Liver (tissue), 9 donors: ENCODE measurements around the gene MAP3K10. TPM values are rescaled to one million over a fixed set of nuclear protein-coding genes. Genes with fewer than 3 reads are reported as not detected.

Source experiments
- DNase-seq: peaks from one replicate; pipeline ENCODE4 v3.0.0-alpha.2; 2017; ENCODE audit warnings: low spot score
- H3K27ac ChIP-seq, 2 donors: one replicate each; pipeline ENCODE4 v1.7.0; 2013; ENCODE audit warnings: inconsistent platforms in 2 of 2, low read length in 2 of 2, control low read depth in 1 of 2, low read depth in 1 of 2, mild to moderate bottlenecking in 1 of 2
- H3K27me3 ChIP-seq, 4 donors: one replicate each; pipeline versions ENCODE4 v1.6.1 to v1.7.0; 2013; ENCODE audit warnings: low read length in 3 of 4, inconsistent platforms in 1 of 4, mild to moderate bottlenecking in 1 of 4, moderate library complexity in 1 of 4; ENCODE audit not compliant: control insufficient read depth in 4 of 4, insufficient read depth in 4 of 4
- H3K36me3 ChIP-seq, 4 donors: one replicate each; pipeline versions ENCODE4 v1.6.1 to v1.7.0; 2013; ENCODE audit warnings: low read length in 3 of 4, mild to moderate bottlenecking in 3 of 4, low read depth in 1 of 4, moderate library complexity in 1 of 4; ENCODE audit not compliant: control insufficient read depth in 4 of 4, insufficient read depth in 3 of 4
- H3K4me1 ChIP-seq, 4 donors: one replicate each; pipeline versions ENCODE4 v1.6.1 to v1.7.0; 2013; ENCODE audit warnings: low read length in 3 of 4, mild to moderate bottlenecking in 3 of 4, moderate library complexity in 1 of 4; ENCODE audit not compliant: control insufficient read depth in 4 of 4, insufficient read depth in 4 of 4
- H3K4me3 ChIP-seq, 3 donors: one replicate each; pipeline versions ENCODE4 v1.6.1 to v1.7.0; 2013; ENCODE audit warnings: low read length in 3 of 3, control low read depth in 1 of 3, low read depth in 1 of 3, mild to moderate bottlenecking in 1 of 3
- H3K9ac ChIP-seq, 2 donors: one replicate each; pipeline ENCODE4 v1.7.0; 2013; ENCODE audit warnings: low read length in 2 of 2, mild to moderate bottlenecking in 2 of 2, moderate library complexity in 2 of 2, control low read depth in 1 of 2, low read depth in 1 of 2
- H3K9me3 ChIP-seq, 4 donors: one replicate each; pipeline versions ENCODE4 v1.6.1 to v1.7.0; 2013; ENCODE audit warnings: low read length in 3 of 4; ENCODE audit not compliant: control insufficient read depth in 4 of 4
- ATF3 ChIP-seq: IDR thresholded peaks from 2 replicates; pipeline ENCODE4 v1.6.1; 2016; ENCODE audit warnings: antibody characterized with exemption
- EGR1 ChIP-seq, 2 donors: IDR thresholded peaks; 2 replicates each; pipeline ENCODE4 v1.6.1; 2016 to 2018; ENCODE audit warnings: antibody characterized with exemption in 2 of 2, low read depth in 2 of 2
- FOXA1 ChIP-seq: IDR thresholded peaks from 2 replicates; pipeline ENCODE4 v1.6.1; 2016; ENCODE audit warnings: antibody characterized with exemption
- FOXA2 ChIP-seq: IDR thresholded peaks from 2 replicates; pipeline ENCODE4 v1.6.1; 2016; ENCODE audit warnings: antibody characterized with exemption
- GABPA ChIP-seq, 2 donors: IDR thresholded peaks in 1 of 2; conservative IDR thresholded peaks in 1 of 2; 2 replicates each; pipeline ENCODE4 v1.6.1; 2016; ENCODE audit warnings: antibody characterized with exemption in 2 of 2, mild to moderate bottlenecking in 1 of 2, moderate library complexity in 1 of 2
- HNF4A ChIP-seq, 2 donors: conservative IDR thresholded peaks; 2 replicates each; pipeline ENCODE4 v1.6.1; 2016; ENCODE audit warnings: antibody characterized with exemption in 2 of 2, mild to moderate bottlenecking in 2 of 2
- HNF4G ChIP-seq: IDR thresholded peaks from 2 replicates; pipeline ENCODE4 v1.6.1; 2016; ENCODE audit warnings: antibody characterized with exemption
- JUND ChIP-seq, 2 donors: IDR thresholded peaks; 2 replicates each; pipeline ENCODE4 v1.6.1; 2016; ENCODE audit warnings: antibody characterized with exemption in 2 of 2
- RAD21 ChIP-seq, 2 donors: IDR thresholded peaks; 2 replicates each; pipeline ENCODE4 v1.6.1; 2016; ENCODE audit warnings: antibody characterized with exemption in 2 of 2, mild to moderate bottlenecking in 2 of 2
- REST ChIP-seq: IDR thresholded peaks from 2 replicates; pipeline ENCODE4 v1.6.1; 2016; ENCODE audit warnings: antibody characterized with exemption, mild to moderate bottlenecking
- RXRA ChIP-seq, 2 donors: IDR thresholded peaks; 2 replicates each; pipeline ENCODE4 v1.6.1; 2017 to 2018; ENCODE audit warnings: antibody characterized with exemption in 2 of 2, mild to moderate bottlenecking in 1 of 2
- SP1 ChIP-seq: IDR thresholded peaks from 2 replicates; pipeline ENCODE4 v1.6.1; 2018; ENCODE audit warnings: antibody characterized with exemption, mild to moderate bottlenecking
- TAF1 ChIP-seq: conservative IDR thresholded peaks from 2 replicates; pipeline ENCODE4 v1.6.1; 2016; ENCODE audit warnings: antibody characterized with exemption, mild to moderate bottlenecking
- YY1 ChIP-seq: IDR thresholded peaks from 2 replicates; pipeline ENCODE4 v1.6.1; 2016; ENCODE audit warnings: antibody characterized with exemption, mild to moderate bottlenecking
- WGBS: extraction: QIAGEN DNeasy Blood & Tissue Kit; methylation state at CpG from one replicate; pipeline ENCODE4 v1.1.7; 2013; 5-methylcytosine and 5-hydroxymethylcytosine counted together
- polyA plus RNA-seq, 2 donors: library from polyadenylated mRNA; stranded (reverse) in 1 of 2; unstranded in 1 of 2; fragments of 200-250 nt in 1 of 2; fragments of >200 nt in 1 of 2; fragmentation: Nextera tagmentation in 1 of 2; extraction: Ambion mirVana in 1 of 2; gene quantifications; one replicate each; pipeline versions ENCODE4 v1.2.1 to v1.2.3, GENCODE V29; 2013 to 2015
- total RNA-seq, 2 donors: library from RNA; depleted of rRNA; stranded (reverse); fragments of >200 nt; gene quantifications; one replicate each; pipeline ENCODE4 v1.2.3, GENCODE V29; 2014
- TF ChIP-seq, protein P1 (sequence below): IDR thresholded peaks from 2 replicates; pipeline ENCODE4 v1.6.1; 2016; ENCODE audit warnings: antibody characterized with exemption
- TF ChIP-seq, protein P2 (sequence below): IDR thresholded peaks from 2 replicates; pipeline ENCODE4 v1.6.1; 2016; ENCODE audit warnings: antibody characterized with exemption
- donor health status: healthy.
- donor health status: healthy.
- donor health status: healthy.
- donor health status: healthy.
- donor health status: healthy.

The MAP3K10 gene
- total and polyA plus RNA-seq, 4 donors, result 0.65 to 3.9 (median 2.1) TPM

DNA sequence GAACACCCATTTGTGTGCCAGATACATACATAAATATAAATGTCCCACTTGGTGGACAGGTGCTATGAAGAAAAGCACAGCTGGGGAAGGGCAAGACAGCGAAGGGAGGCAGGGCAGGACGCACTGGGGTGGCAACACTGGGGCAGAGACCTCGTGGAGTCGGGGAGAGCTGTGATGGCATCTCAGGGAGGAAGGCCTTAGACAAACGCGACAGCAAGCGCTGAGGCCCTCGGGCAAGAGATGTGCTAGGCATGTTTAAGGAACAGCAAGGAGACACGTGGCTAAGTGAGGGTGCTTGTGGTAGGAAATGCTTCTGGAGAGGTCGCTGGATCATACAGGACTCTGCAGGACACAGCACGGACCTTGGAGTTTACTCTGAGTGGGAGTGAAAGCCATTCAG, 58.6 kb downstream of the MAP3K10 start:
- Histone ChIP-seq H3K9me3 (no peaks in the 10 kb centered on the region), H3K4me3 (no peak overlapping the region), H3K4me1 (peaks cover 3 to 69% (median 41%) of the 10 kb centered on the region in 4 donors), H3K36me3 (peaks cover 0 to 23% (median 5%) of the 10 kb centered on the region in 4 donors), H3K27ac (no peak overlapping the region), H3K27me3 (no peaks in the 10 kb centered on the region), H3K9ac (no peak overlapping the region)
- WGBS, result 79% methylated on average over 11 of the region's 11 CpGs
- DNase-seq, result no peak
- TF ChIP-seq HNF4A (conservative IDR thresholded peaks at IDR 0.05) (peak in 1 of 2 donors; percentile 27), EGR1 (IDR thresholded peaks at IDR 0.05; ENCODE audit: low read depth in 2 of 2) (no peak)
- TF ChIP-seq, protein P1, sequence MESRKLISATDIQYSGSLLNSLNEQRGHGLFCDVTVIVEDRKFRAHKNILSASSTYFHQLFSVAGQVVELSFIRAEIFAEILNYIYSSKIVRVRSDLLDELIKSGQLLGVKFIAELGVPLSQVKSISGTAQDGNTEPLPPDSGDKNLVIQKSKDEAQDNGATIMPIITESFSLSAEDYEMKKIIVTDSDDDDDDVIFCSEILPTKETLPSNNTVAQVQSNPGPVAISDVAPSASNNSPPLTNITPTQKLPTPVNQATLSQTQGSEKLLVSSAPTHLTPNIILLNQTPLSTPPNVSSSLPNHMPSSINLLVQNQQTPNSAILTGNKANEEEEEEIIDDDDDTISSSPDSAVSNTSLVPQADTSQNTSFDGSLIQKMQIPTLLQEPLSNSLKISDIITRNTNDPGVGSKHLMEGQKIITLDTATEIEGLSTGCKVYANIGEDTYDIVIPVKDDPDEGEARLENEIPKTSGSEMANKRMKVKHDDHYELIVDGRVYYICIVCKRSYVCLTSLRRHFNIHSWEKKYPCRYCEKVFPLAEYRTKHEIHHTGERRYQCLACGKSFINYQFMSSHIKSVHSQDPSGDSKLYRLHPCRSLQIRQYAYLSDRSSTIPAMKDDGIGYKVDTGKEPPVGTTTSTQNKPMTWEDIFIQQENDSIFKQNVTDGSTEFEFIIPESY, result no peak

- H3K4me3 ChIP-seq, result no peak overlapping the region
- TF ChIP-seq GABPA (IDR thresholded peaks at IDR 0.05 in 1 of 2, conservative IDR thresholded peaks at IDR 0.05 in 1 of 2) (no peak), RAD21 (IDR thresholded peaks at IDR 0.05) (no peak), ATF3 (no peak), FOXA2 (no peak), YY1 (no peak), SP1 (no peak), HNF4A (conservative IDR thresholded peaks at IDR 0.05) (no peak), TAF1 (no peak)
- TF ChIP-seq, protein P1, result no peak
- no peak overlapping the region for H3K9ac ChIP-seq
- no peaks in the 10 kb centered on the region for H3K9me3 ChIP-seq
- DNase-seq, result no peak
- no peaks in the 10 kb centered on the region for H3K27me3 ChIP-seq
- peaks cover 0 to 27% (median 17%) of the 10 kb centered on the region in 4 donors for H3K36me3 ChIP-seq
- peaks cover 3 to 77% (median 51%) of the 10 kb centered on the region in 4 donors for H3K4me1 ChIP-seq
- H3K27ac ChIP-seq, result no peak overlapping the region
Measured at GRCh38 chr19:40251244-40251643, 60.0 kb downstream of the MAP3K10 start.

DNA sequence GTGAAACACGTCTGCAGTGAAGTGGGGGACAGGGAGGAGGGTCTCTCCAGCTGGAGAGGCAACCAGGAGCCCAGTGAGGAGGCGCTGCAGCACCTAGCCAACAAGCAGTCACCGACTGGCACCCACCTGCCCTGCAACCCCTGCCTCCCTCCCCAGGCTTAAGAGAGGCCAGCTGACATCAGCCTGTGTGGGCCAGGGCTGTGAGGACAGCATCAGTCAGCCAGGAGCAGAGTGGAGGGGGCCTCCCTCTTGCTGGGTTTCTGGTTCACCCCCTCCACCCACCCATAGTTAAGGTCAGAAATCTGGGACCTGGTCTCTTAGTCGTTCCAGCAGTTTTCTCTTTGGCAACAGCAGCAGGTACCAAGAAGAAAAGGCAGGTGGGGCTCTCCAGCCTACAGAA, 60.8 kb downstream of the MAP3K10 start:
- no peaks in the 10 kb centered on the region for H3K9me3 ChIP-seq
- WGBS, result 81% methylated on average over 4 of the region's 4 CpGs
- peaks cover 0 to 28% (median 20%) of the 10 kb centered on the region in 4 donors for H3K36me3 ChIP-seq
- H3K4me1 ChIP-seq, result peaks cover 5 to 78% (median 51%) of the 10 kb centered on the region in 4 donors
- no peaks in the 10 kb centered on the region for H3K27me3 ChIP-seq
- H3K9ac ChIP-seq, result no peak overlapping the region
- DNase-seq, result no peak
- no peak overlapping the region for H3K4me3 ChIP-seq
- H3K27ac ChIP-seq, result no peak overlapping the region
- TF ChIP-seq EGR1 (IDR thresholded peaks at IDR 0.05; ENCODE audit: low read depth in 2 of 2) (no peak), HNF4G (no peak), RAD21 (IDR thresholded peaks at IDR 0.05) (no peak), JUND (IDR thresholded peaks at IDR 0.05) (no peak), SP1 (no peak), ATF3 (no peak), YY1 (no peak), FOXA1 (no peak), RXRA (IDR thresholded peaks at IDR 0.05) (no peak), GABPA (IDR thresholded peaks at IDR 0.05 in 1 of 2, conservative IDR thresholded peaks at IDR 0.05 in 1 of 2) (no peak), FOXA2 (no peak), HNF4A (conservative IDR thresholded peaks at IDR 0.05) (no peak), REST (no peak)
- TF ChIP-seq, protein P2, sequence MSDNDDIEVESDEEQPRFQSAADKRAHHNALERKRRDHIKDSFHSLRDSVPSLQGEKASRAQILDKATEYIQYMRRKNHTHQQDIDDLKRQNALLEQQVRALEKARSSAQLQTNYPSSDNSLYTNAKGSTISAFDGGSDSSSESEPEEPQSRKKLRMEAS, result no peak
- TF ChIP-seq, protein P1, result no peak
